ENCODE measurements around the gene CTTN. TPM values are rescaled to one million over a fixed set of nuclear protein-coding genes. Genes with fewer than 3 reads are reported as not detected.

Gene CTTN
- total RNA-seq, 1 experiment from 2014 or later = 224 TPM

- Histone ChIP-seq H2BK20ac (ENCODE audit: low read depth, low read length, poor library complexity, severe bottlenecking) (no peak overlapping the region), H2BK12ac (ENCODE audit: insufficient read length, low read depth, low read length) (no peak overlapping the region), H3K9me3 (ENCODE audit: control insufficient read depth, low read depth, low read length) (no peaks in the 10 kb centered on the region), H2AFZ (ENCODE audit: low read length) (no peak overlapping the region), H4K20me1 (ENCODE audit: control insufficient read depth, insufficient read depth, insufficient read length) (no peaks in the 10 kb centered on the region), H4K8ac (replicated peaks; ENCODE audit: insufficient read length, low read depth, low read length) (no peak overlapping the region), H3K27me3 (ENCODE audit: insufficient read depth, low read length) (no peaks in the 10 kb centered on the region), H2BK15ac (ENCODE audit: low read depth, low read length) (no peak overlapping the region), H3K79me1 (ENCODE audit: insufficient read depth, low read depth, low read length, poor library complexity, severe bottlenecking) (no peaks in the 10 kb centered on the region), H4K5ac (ENCODE audit: insufficient read length, low read depth, low read length) (no peak overlapping the region), H2AK5ac (ENCODE audit: insufficient read length, low read length) (no peak overlapping the region), H3K18ac (ENCODE audit: insufficient read length, low read depth, low read length) (no peak overlapping the region), H2BK5ac (ENCODE audit: insufficient read length, low read length) (no peak overlapping the region), H3K27ac (ENCODE audit: insufficient read length, low read depth, low read length) (no peak overlapping the region), H3K4me2 (ENCODE audit: insufficient read depth, insufficient read length, low read length) (no peak overlapping the region), H3K14ac (ENCODE audit: insufficient read depth, low read length) (no peak overlapping the region), H3K23me2 (ENCODE audit: insufficient read length, low read depth, low read length, poor library complexity, severe bottlenecking) (no peaks in the 10 kb centered on the region), H3K23ac (ENCODE audit: insufficient read length, low read depth, low read length) (no peak overlapping the region), H4K91ac (ENCODE audit: insufficient read length, low read depth, low read length) (no peak overlapping the region), H3K4ac (ENCODE audit: low read depth, low read length) (no peak overlapping the region), H3K9ac (ENCODE audit: extremely low read depth, insufficient read length, low read length) (no peak overlapping the region), H2BK120ac (ENCODE audit: low read depth, low read length, poor library complexity, severe bottlenecking) (no peak overlapping the region), H3T11ph (ENCODE audit: low read length) (no peak overlapping the region), H3K56ac (ENCODE audit: insufficient read length, low read depth, low read length) (no peak overlapping the region), H3K79me2 (ENCODE audit: insufficient read depth, low read length) (no peaks in the 10 kb centered on the region), H3K4me1 (ENCODE audit: insufficient read depth, low read length) (no peaks in the 10 kb centered on the region)
- peaks cover 8 to 10% of the 10 kb centered on the region in 2 experiments for H3K4me1 Mint-ChIP-seq
- H3K4me3 Mint-ChIP-seq = no peak overlapping the region
- no peaks in the 10 kb centered on the region; the same call in 1 of the 2 replicates for H3K27me3 Mint-ChIP-seq (ENCODE audit: low read depth)
- peaks cover 45 to 96% (median 96%) of the 10 kb centered on the region in 3 experiments; a peak in 6 of 7 replicates for H3K36me3 Mint-ChIP-seq (ENCODE audit: insufficient read depth in 1 of 3, low read depth in 3 of 3)
- no peaks in the 10 kb centered on the region for H3K9me3 Mint-ChIP-seq
- no peak for DNase-seq
- no CpG with 5 or more reads among the region's 20 CpGs for WGBS (ENCODE audit: extremely low coverage, insufficient read length, low lambda C conversion rate)
- H3K27ac Mint-ChIP-seq = no peak overlapping the region
- TF ChIP-seq, protein P1, sequence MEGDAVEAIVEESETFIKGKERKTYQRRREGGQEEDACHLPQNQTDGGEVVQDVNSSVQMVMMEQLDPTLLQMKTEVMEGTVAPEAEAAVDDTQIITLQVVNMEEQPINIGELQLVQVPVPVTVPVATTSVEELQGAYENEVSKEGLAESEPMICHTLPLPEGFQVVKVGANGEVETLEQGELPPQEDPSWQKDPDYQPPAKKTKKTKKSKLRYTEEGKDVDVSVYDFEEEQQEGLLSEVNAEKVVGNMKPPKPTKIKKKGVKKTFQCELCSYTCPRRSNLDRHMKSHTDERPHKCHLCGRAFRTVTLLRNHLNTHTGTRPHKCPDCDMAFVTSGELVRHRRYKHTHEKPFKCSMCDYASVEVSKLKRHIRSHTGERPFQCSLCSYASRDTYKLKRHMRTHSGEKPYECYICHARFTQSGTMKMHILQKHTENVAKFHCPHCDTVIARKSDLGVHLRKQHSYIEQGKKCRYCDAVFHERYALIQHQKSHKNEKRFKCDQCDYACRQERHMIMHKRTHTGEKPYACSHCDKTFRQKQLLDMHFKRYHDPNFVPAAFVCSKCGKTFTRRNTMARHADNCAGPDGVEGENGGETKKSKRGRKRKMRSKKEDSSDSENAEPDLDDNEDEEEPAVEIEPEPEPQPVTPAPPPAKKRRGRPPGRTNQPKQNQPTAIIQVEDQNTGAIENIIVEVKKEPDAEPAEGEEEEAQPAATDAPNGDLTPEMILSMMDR (conservative IDR thresholded peaks at IDR 0.05) = no peak
Observed at GRCh38 chr11:70433038-70433437, 34.7 kb downstream of the CTTN start.

Data from H9 (cell line).